SK-N-SH (cell line): ENCODE data around the gene DPF3. TPM values are rescaled to one million over a fixed set of nuclear protein-coding genes. Genes with fewer than 3 reads are reported as not detected.

Experiments used
- CTCF ChIA-PET: fragments of 300-600, 350-600 bp; formaldehyde crosslinking; extraction: SDS; loops from one replicate; lab custom pipeline; 2021; lab: Yijun Ruan, JAX
- POLR2A ChIA-PET: fragments of 350-600 bp; sonication (Branson Sonifier 250); formaldehyde crosslinking; extraction: SDS; loops from one replicate; lab custom pipeline; 2020; ENCODE audit warnings: antibody characterized with exemption, inconsistent platforms; lab: Yijun Ruan, JAX
- DNase-seq: peaks from one replicate; pipeline ENCODE4 v3.0.0; 2012
- H2AFZ ChIP-seq: fragments of 200-600 bp; sonication (generic); 2 replicates; pipeline ENCODE4 v1.8.1; 2016; ENCODE audit warnings: antibody characterized with exemption, mild to moderate bottlenecking, low read depth
- H3F3A ChIP-seq: fragments of 200-600 bp; sonication (generic); replicated peaks from 2 replicates; pipeline ENCODE3; 2016; ENCODE audit warnings: antibody characterized with exemption, mild to moderate bottlenecking; ENCODE audit not compliant: insufficient read depth
- H3K27ac ChIP-seq, 2 experiments: fragments of 200-500 bp in 1 of 2; fragments of 200-600 bp in 1 of 2; sonication (Bioruptor generic) in 1 of 2; sonication (generic), shearing (Covaris generic) in 1 of 2; 2 replicates each; pipeline versions ENCODE4 v1.5.1 to v1.6.1; 2014 to 2016; ENCODE audit warnings: low read depth in 2 of 2, inconsistent platforms in 1 of 2, low read length in 1 of 2, mild to moderate bottlenecking in 1 of 2, mixed read lengths in 1 of 2
- H3K27me3 ChIP-seq: fragments of 200-600 bp; sonication (generic), shearing (Covaris generic); 2 replicates; pipeline ENCODE4 v1.6.1; 2016; ENCODE audit warnings: mixed run types; ENCODE audit not compliant: insufficient read depth
- H3K36me3 ChIP-seq, 2 experiments: fragments of 200-500 bp in 1 of 2; fragments of 200-600 bp in 1 of 2; sonication (Bioruptor generic) in 1 of 2; sonication (generic) in 1 of 2; replicated peaks in 1 of 2; 2 replicates each; pipeline versions ENCODE3 to v1.5.1; 2014 to 2016; ENCODE audit warnings: low read length in 1 of 2, mild to moderate bottlenecking in 1 of 2; ENCODE audit not compliant: insufficient read depth in 2 of 2, control insufficient read depth in 1 of 2
- H3K4me1 ChIP-seq, 2 experiments: fragments of 200-500 bp in 1 of 2; fragments of 200-600 bp in 1 of 2; sonication (Bioruptor generic) in 1 of 2; sonication (generic), shearing (Covaris generic) in 1 of 2; 2 replicates each; pipeline versions ENCODE4 v1.5.1 to v1.6.1; 2014 to 2016; ENCODE audit warnings: low read depth in 1 of 2, low read length in 1 of 2, mixed run types in 1 of 2; ENCODE audit not compliant: insufficient read depth in 2 of 2, control insufficient read depth in 1 of 2
- H3K4me2 ChIP-seq: fragments of 200-600 bp; sonication (generic), shearing (Covaris generic); 2 replicates; pipeline ENCODE4 v1.6.1; 2017; ENCODE audit warnings: mixed run types
- H3K4me3 ChIP-seq, 2 experiments: fragments of 200-500 bp in 1 of 2; fragments of 200-600 bp in 1 of 2; sonication (Bioruptor generic) in 1 of 2; sonication (generic), shearing (Covaris generic) in 1 of 2; 2 replicates each; pipeline versions ENCODE4 v1.5.1 to v1.8.1; 2014 to 2016; ENCODE audit warnings: low read depth in 2 of 2, inconsistent platforms in 1 of 2, low read length in 1 of 2, mild to moderate bottlenecking in 1 of 2, mixed read lengths in 1 of 2, moderate library complexity in 1 of 2
- H3K79me2 ChIP-seq: fragments of 200-600 bp; sonication (generic); 2 replicates; pipeline ENCODE4 v1.8.1; 2017; ENCODE audit warnings: mild to moderate bottlenecking; ENCODE audit not compliant: insufficient read depth
- H3K9ac ChIP-seq: fragments of 200-600 bp; sonication (generic); 2 replicates; pipeline ENCODE4 v1.6.1; 2017; ENCODE audit warnings: mixed run types
- H3K9me2 ChIP-seq: fragments of 200-600 bp; sonication (generic); 2 replicates; pipeline ENCODE4 v1.6.1; 2017; ENCODE audit warnings: mixed run types
- H3K9me3 ChIP-seq: fragments of 200-600 bp; sonication (generic); 2 replicates; pipeline ENCODE4 v1.6.1; 2017; ENCODE audit warnings: mixed run types, mild to moderate bottlenecking, moderate library complexity
- H4K20me1 ChIP-seq: fragments of 200-600 bp; sonication (generic); 2 replicates; pipeline ENCODE4 v1.6.1; 2017; ENCODE audit warnings: mild to moderate bottlenecking, mixed run types; ENCODE audit not compliant: insufficient read depth
- CTCF ChIP-seq: fragments of 200-600 bp; sonication (generic); IDR thresholded peaks from 2 replicates; pipeline ENCODE4 v1.6.1; 2017; ENCODE audit warnings: antibody characterized with exemption, mild to moderate bottlenecking, moderate library complexity
- EZH2phosphoT487 ChIP-seq: fragments of 200-600 bp; sonication (generic); IDR thresholded peaks from 2 replicates; pipeline ENCODE4 v1.6.1; 2017; ENCODE audit warnings: low read depth, mixed run types, mild to moderate bottlenecking, antibody characterized with exemption, moderate library complexity, borderline replicate concordance
- FOSL2 ChIP-seq: IDR thresholded peaks from 2 replicates; pipeline ENCODE4 v1.4.0; 2012; ENCODE audit warnings: low read depth, mild to moderate bottlenecking, moderate library complexity, borderline replicate concordance
- FOXJ3 ChIP-seq: sonication (generic); formaldehyde crosslinking; IDR thresholded peaks from 2 replicates; pipeline ENCODE4 v1.5.1; 2020; ENCODE audit warnings: mild to moderate bottlenecking, missing genetic modification reagents
- GABPA ChIP-seq: IDR thresholded peaks from 2 replicates; pipeline ENCODE4 v1.4.0; 2012; ENCODE audit warnings: low read depth, mild to moderate bottlenecking
- IRF3 ChIP-seq: fragments of 150-350 bp; IDR thresholded peaks from 2 replicates; pipeline ENCODE4 v1.6.1; 2016; ENCODE audit warnings: mild to moderate bottlenecking, low read depth, low read length
- JUND ChIP-seq: IDR thresholded peaks from 2 replicates; pipeline ENCODE4 v1.4.0; 2012
- MEF2A ChIP-seq: IDR thresholded peaks from 2 replicates; pipeline ENCODE4 v1.4.0; 2012; ENCODE audit warnings: low read depth, borderline replicate concordance
- RAD21 ChIP-seq: IDR thresholded peaks from 2 replicates; pipeline ENCODE4 v1.6.1; 2012; ENCODE audit warnings: mild to moderate bottlenecking, low read length
- RXRA ChIP-seq: IDR thresholded peaks from 2 replicates; pipeline ENCODE4 v1.4.0; 2012; ENCODE audit warnings: low read depth, mild to moderate bottlenecking, borderline replicate concordance
- SIN3A ChIP-seq: IDR thresholded peaks from 2 replicates; pipeline ENCODE4 v1.6.1; 2012; ENCODE audit warnings: low read depth, mild to moderate bottlenecking, low read length, moderate library complexity, borderline replicate concordance
- TAF1 ChIP-seq: IDR thresholded peaks from 2 replicates; pipeline ENCODE4 v1.6.1; 2012; ENCODE audit warnings: low read depth, mild to moderate bottlenecking, low read length, moderate library complexity, borderline replicate concordance
- USF1 ChIP-seq: IDR thresholded peaks from 2 replicates; pipeline ENCODE4 v1.4.0; 2012; ENCODE audit warnings: low read depth, borderline replicate concordance
- WGBS: methylation state at CpG from one replicate; pipeline ENCODE4 v1.1.6; 2017; ENCODE audit warnings: low lambda C conversion rate; 5-methylcytosine and 5-hydroxymethylcytosine counted together
- polyA plus RNA-seq, 3 experiments: library from polyadenylated mRNA; depleted of rRNA; stranded (reverse); fragments of >200 nt; gene quantifications; 2 replicates each; pipeline ENCODE4 v1.2.3, GENCODE V29; 2012
- TF ChIP-seq, protein P1 (sequence below): fragments of 150-350 bp; IDR thresholded peaks from 2 replicates; pipeline ENCODE4 v1.6.1; 2017; ENCODE audit warnings: antibody characterized with exemption, low read length, low read depth, borderline replicate concordance

Gene DPF3
- polyA plus RNA-seq, 1 of the 3 experiments (the other 2 are of a cell fraction), result 2.8 TPM

- CTCF ChIA-PET, result interaction anchor here (1.3 kb wide), 1 partner anchor 8 kb away, joined by 3 read pairs; no protein-coding TSS in a partner anchor
- no peak overlapping the region for H2AFZ ChIP-seq
- H3K79me2 ChIP-seq, result no peaks in the 10 kb centered on the region
- H3K4me1 ChIP-seq, result peaks cover 0 to 7% of the 10 kb centered on the region in 2 experiments; a peak in 2 of 4 replicates
- WGBS, result 75% methylated on average over 2 of the region's 2 CpGs
- H4K20me1 ChIP-seq, result no peaks in the 10 kb centered on the region
- no peaks in the 10 kb centered on the region for H3K9me3 ChIP-seq
- H3K9me2 ChIP-seq, result no peaks in the 10 kb centered on the region
- no peaks in the 10 kb centered on the region for H3K36me3 ChIP-seq
- no peak for TF ChIP-seq MEF2A
- TF ChIP-seq SIN3A, result no peak
- TF ChIP-seq USF1, result no peak
- no peak for TF ChIP-seq GABPA
- TF ChIP-seq FOSL2, result no peak
- no peak for TF ChIP-seq JUND
- TF ChIP-seq IRF3, result no peak
- no peak for TF ChIP-seq CTCF
- no peak for TF ChIP-seq TAF1
- TF ChIP-seq FOXJ3 (CRISPR knock-in tag), result no peak
- DNase-seq, result no peak
- peak overlapping the region in 1 of 2 experiments; percentile 35; a peak in 1 of 4 replicates for H3K27ac ChIP-seq
- H3K4me2 ChIP-seq, result 0 out of 2 replicates have a peak overlapping the region, but pooled peaks have one; percentile 17
- no peaks in the 10 kb centered on the region for H3K27me3 ChIP-seq
- POLR2A ChIA-PET, result interaction anchor here (0.6 kb wide), 1 partner anchor 83 kb away, joined by 3 read pairs; no protein-coding TSS in a partner anchor
- no peak overlapping the region for H3K4me3 ChIP-seq
- H3K9ac ChIP-seq, result no peak overlapping the region
- H3F3A ChIP-seq, result peaks cover 4% of the 10 kb centered on the region
Measured at GRCh38 chr14:72780751-72781150, 113.2 kb downstream of the DPF3 start.

DNA sequence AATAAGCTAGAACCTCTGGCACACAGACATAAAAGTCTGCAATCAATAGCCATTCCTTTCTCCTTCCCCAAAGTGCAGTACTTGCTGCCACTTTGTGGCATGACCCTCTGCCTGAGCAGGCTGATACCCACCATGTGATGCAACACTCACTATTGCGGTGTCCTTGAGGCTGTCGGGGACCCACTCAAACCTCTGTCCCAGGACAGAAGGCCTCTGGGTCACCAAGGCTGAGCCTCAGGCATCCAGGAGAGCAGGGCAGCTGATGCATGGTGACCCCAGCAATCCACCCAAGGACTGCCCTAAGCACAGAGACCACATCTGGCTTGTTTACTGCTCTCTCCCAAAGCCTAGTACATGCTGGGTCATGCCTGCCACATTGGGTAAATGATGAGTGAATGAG is 114.2 kb downstream of the DPF3 start:
- no peak overlapping the region for H3K9ac ChIP-seq
- TF ChIP-seq RAD21 (no peak), USF1 (no peak), RXRA (no peak), EZH2phosphoT487 (no peak)
- TF ChIP-seq, protein P1, sequence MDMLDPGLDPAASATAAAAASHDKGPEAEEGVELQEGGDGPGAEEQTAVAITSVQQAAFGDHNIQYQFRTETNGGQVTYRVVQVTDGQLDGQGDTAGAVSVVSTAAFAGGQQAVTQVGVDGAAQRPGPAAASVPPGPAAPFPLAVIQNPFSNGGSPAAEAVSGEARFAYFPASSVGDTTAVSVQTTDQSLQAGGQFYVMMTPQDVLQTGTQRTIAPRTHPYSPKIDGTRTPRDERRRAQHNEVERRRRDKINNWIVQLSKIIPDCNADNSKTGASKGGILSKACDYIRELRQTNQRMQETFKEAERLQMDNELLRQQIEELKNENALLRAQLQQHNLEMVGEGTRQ, result no peak
- CTCF ChIA-PET, result interaction anchor here (1.3 to 1.4 kb wide), 2 partner anchors 8 to 9 kb away, joined by 3 read pairs; no protein-coding TSS in a partner anchor

More for the DNA sequence above, 114.2 kb downstream of the DPF3 start:
- Histone ChIP-seq H3K36me3 (no peaks in the 10 kb centered on the region), H3F3A (peaks cover 4% of the 10 kb centered on the region), H3K27me3 (no peaks in the 10 kb centered on the region), H3K27ac (no peak overlapping the region), H3K4me3 (no peak overlapping the region), H3K9me2 (no peaks in the 10 kb centered on the region), H3K4me2 (no peak overlapping the region), H3K9me3 (no peaks in the 10 kb centered on the region), H3K4me1 (peaks cover 4 to 11% of the 10 kb centered on the region in 2 experiments; a peak in 3 of 4 replicates), H4K20me1 (no peaks in the 10 kb centered on the region), H3K79me2 (no peaks in the 10 kb centered on the region), H2AFZ (no peak overlapping the region)
- POLR2A ChIA-PET, result no interaction called here
- no CpG with 5 or more reads among the region's 2 CpGs for WGBS
- no peak for DNase-seq
